H9 (cell line): ENCODE results near the gene PDCD11. TPM values are rescaled to one million over a fixed set of nuclear protein-coding genes. Genes with fewer than 3 reads are reported as not detected.

Experiments
- DNase-seq: peaks from one replicate; pipeline ENCODE4 v3.0.0-alpha.2; 2017
- H2AFZ ChIP-seq: one replicate; pipeline ENCODE4 v1.6.1; 2013; ENCODE audit warnings: mild to moderate bottlenecking, low read length, control low read depth, moderate library complexity
- H2AK5ac ChIP-seq: 2 replicates; pipeline ENCODE4 v1.6.1; 2013; ENCODE audit warnings: low read length, control low read depth, mixed read lengths; ENCODE audit not compliant: insufficient read length
- H2BK120ac ChIP-seq: one replicate; pipeline ENCODE4 v1.6.1; 2013; ENCODE audit warnings: low read depth, mild to moderate bottlenecking, low read length, control low read depth, inconsistent platforms; ENCODE audit not compliant: poor library complexity, severe bottlenecking
- H2BK12ac ChIP-seq: 2 replicates; pipeline ENCODE4 v1.6.1; 2013; ENCODE audit warnings: low read length, control low read depth, mixed read lengths, low read depth; ENCODE audit not compliant: insufficient read length
- H2BK15ac ChIP-seq: 2 replicates; pipeline ENCODE4 v1.6.1; 2013; ENCODE audit warnings: low read depth, low read length, control low read depth
- H2BK20ac ChIP-seq: one replicate; pipeline ENCODE4 v1.6.1; 2013; ENCODE audit warnings: low read depth, mild to moderate bottlenecking, low read length, control low read depth, inconsistent platforms; ENCODE audit not compliant: poor library complexity, severe bottlenecking
- H2BK5ac ChIP-seq: 2 replicates; pipeline ENCODE4 v1.6.1; 2013; ENCODE audit warnings: low read length, control low read depth, mixed read lengths; ENCODE audit not compliant: insufficient read length
- H3K14ac ChIP-seq: 2 replicates; pipeline ENCODE4 v1.6.1; 2013; ENCODE audit warnings: low read length, control low read depth; ENCODE audit not compliant: insufficient read depth
- H3K18ac ChIP-seq: 2 replicates; pipeline ENCODE4 v1.6.1; 2013; ENCODE audit warnings: low read depth, mild to moderate bottlenecking, mixed read lengths, low read length, control low read depth; ENCODE audit not compliant: insufficient read length
- H3K23ac ChIP-seq: 2 replicates; pipeline ENCODE4 v1.6.1; 2013; ENCODE audit warnings: low read length, control low read depth, mixed read lengths, low read depth; ENCODE audit not compliant: insufficient read length
- H3K23me2 ChIP-seq: 2 replicates; pipeline ENCODE4 v1.6.1; 2013; ENCODE audit warnings: low read depth, mild to moderate bottlenecking, mixed read lengths, low read length, control low read depth; ENCODE audit not compliant: insufficient read length, poor library complexity, severe bottlenecking
- H3K27ac ChIP-seq: 2 replicates; pipeline ENCODE4 v1.5.1; 2013; ENCODE audit warnings: low read length, control low read depth, mixed read lengths, low read depth; ENCODE audit not compliant: insufficient read length
- H3K27me3 ChIP-seq: 2 replicates; pipeline ENCODE4 v1.6.1; 2013; ENCODE audit warnings: low read length, control low read depth, inconsistent platforms; ENCODE audit not compliant: insufficient read depth
- H3K4ac ChIP-seq: 2 replicates; pipeline ENCODE4 v1.6.1; 2013; ENCODE audit warnings: low read depth, mild to moderate bottlenecking, control low read depth, inconsistent platforms, low read length, moderate library complexity
- H3K4me1 ChIP-seq: 2 replicates; pipeline ENCODE4 v1.6.1; 2013; ENCODE audit warnings: low read length, control low read depth, inconsistent platforms; ENCODE audit not compliant: insufficient read depth
- H3K4me2 ChIP-seq: 2 replicates; pipeline ENCODE4 v1.6.1; 2013; ENCODE audit warnings: low read length, control low read depth, mixed read lengths; ENCODE audit not compliant: insufficient read length, insufficient read depth
- H3K56ac ChIP-seq: 2 replicates; pipeline ENCODE4 v1.6.1; 2013; ENCODE audit warnings: low read depth, mild to moderate bottlenecking, mixed read lengths, low read length, control low read depth; ENCODE audit not compliant: insufficient read length
- H3K79me1 ChIP-seq: 2 replicates; pipeline ENCODE4 v1.6.1; 2013; ENCODE audit warnings: low read depth, mild to moderate bottlenecking, moderate library complexity, low read length, control low read depth, inconsistent platforms; ENCODE audit not compliant: insufficient read depth, poor library complexity, severe bottlenecking
- H3K79me2 ChIP-seq: 2 replicates; pipeline ENCODE4 v1.6.1; 2013; ENCODE audit warnings: low read length, control low read depth, inconsistent platforms; ENCODE audit not compliant: insufficient read depth
- H3K9ac ChIP-seq: 2 replicates; pipeline ENCODE4 v1.6.1; 2013; ENCODE audit warnings: low read length, control low read depth, mixed read lengths; ENCODE audit not compliant: insufficient read length; ENCODE audit errors: extremely low read depth
- H3K9me3 ChIP-seq: one replicate; pipeline ENCODE4 v1.6.1; 2013; ENCODE audit warnings: low read depth, low read length, inconsistent platforms; ENCODE audit not compliant: control insufficient read depth
- H3T11ph ChIP-seq: one replicate; pipeline ENCODE4 v1.6.1; 2013; ENCODE audit warnings: mild to moderate bottlenecking, low read length, control low read depth, inconsistent platforms
- H4K20me1 ChIP-seq: one replicate; pipeline ENCODE4 v1.6.1; 2013; ENCODE audit not compliant: control insufficient read depth, insufficient read length, insufficient read depth
- H4K5ac ChIP-seq: 2 replicates; pipeline ENCODE4 v1.6.1; 2013; ENCODE audit warnings: low read depth, mild to moderate bottlenecking, mixed read lengths, low read length, control low read depth; ENCODE audit not compliant: insufficient read length
- H4K8ac ChIP-seq: replicated peaks from 2 replicates; pipeline ENCODE4 v1.6.1; 2013; ENCODE audit warnings: low read length, control low read depth, mixed read lengths, low read depth; ENCODE audit not compliant: insufficient read length
- H4K91ac ChIP-seq: 2 replicates; pipeline ENCODE4 v1.6.1; 2013; ENCODE audit warnings: low read depth, mild to moderate bottlenecking, moderate library complexity, mixed read lengths, low read length, control low read depth; ENCODE audit not compliant: insufficient read length
- H3K27ac Mint-ChIP-seq, 3 experiments: 2 replicates in 2 of 3; 3 replicates in 1 of 3; pipeline ENCODE4 v1.8.0; 2020 to 2021; ENCODE audit warnings: mixed read lengths in 3 of 3, mild to moderate bottlenecking in 1 of 3, moderate library complexity in 1 of 3
- H3K27me3 Mint-ChIP-seq: 2 replicates; pipeline ENCODE4 v1.8.0; 2021; ENCODE audit warnings: low read depth, mild to moderate bottlenecking, moderate library complexity, mixed read lengths
- H3K36me3 Mint-ChIP-seq, 3 experiments: 2 replicates in 2 of 3; 3 replicates in 1 of 3; pipeline ENCODE4 v1.8.0; 2020 to 2021; ENCODE audit warnings: low read depth in 3 of 3, mixed read lengths in 3 of 3; ENCODE audit not compliant: insufficient read depth in 1 of 3
- H3K4me1 Mint-ChIP-seq, 2 experiments: 2 replicates each; pipeline ENCODE4 v1.8.0; 2020; ENCODE audit warnings: mixed read lengths in 2 of 2
- H3K4me3 Mint-ChIP-seq, 2 experiments: 2 replicates in 1 of 2; 3 replicates in 1 of 2; pipeline ENCODE4 v1.8.0; 2020 to 2021; ENCODE audit warnings: mild to moderate bottlenecking in 2 of 2, mixed read lengths in 2 of 2, moderate library complexity in 1 of 2
- H3K9me3 Mint-ChIP-seq, 2 experiments: 2 replicates in 1 of 2; 3 replicates in 1 of 2; pipeline ENCODE4 v1.8.0; 2020; ENCODE audit warnings: mild to moderate bottlenecking in 2 of 2, mixed read lengths in 2 of 2, moderate library complexity in 1 of 2
- WGBS: extraction: QIAGEN DNeasy Blood & Tissue Kit; methylation state at CpG from one replicate; pipeline ENCODE4 v1.1.7; 2013; ENCODE audit warnings: missing lambda C conversion rate, low lambda C conversion rate, mixed read lengths; ENCODE audit not compliant: insufficient read length; ENCODE audit errors: extremely low coverage; 5-methylcytosine and 5-hydroxymethylcytosine counted together
- total RNA-seq: library from RNA; stranded (reverse); gene quantifications from 2 replicates; pipeline ENCODE4 v1.2.1, GENCODE V29; 2021
- TF ChIP-seq, protein P1 (sequence below): fragments of 200-600 bp; sonication (generic); conservative IDR thresholded peaks from 3 replicates; pipeline ENCODE4 v1.8.0; 2021; ENCODE audit warnings: antibody characterized with exemption, mild to moderate bottlenecking

The PDCD11 gene
- total RNA-seq, 1 experiment from 2014 or later = 99.5 TPM

DNA sequence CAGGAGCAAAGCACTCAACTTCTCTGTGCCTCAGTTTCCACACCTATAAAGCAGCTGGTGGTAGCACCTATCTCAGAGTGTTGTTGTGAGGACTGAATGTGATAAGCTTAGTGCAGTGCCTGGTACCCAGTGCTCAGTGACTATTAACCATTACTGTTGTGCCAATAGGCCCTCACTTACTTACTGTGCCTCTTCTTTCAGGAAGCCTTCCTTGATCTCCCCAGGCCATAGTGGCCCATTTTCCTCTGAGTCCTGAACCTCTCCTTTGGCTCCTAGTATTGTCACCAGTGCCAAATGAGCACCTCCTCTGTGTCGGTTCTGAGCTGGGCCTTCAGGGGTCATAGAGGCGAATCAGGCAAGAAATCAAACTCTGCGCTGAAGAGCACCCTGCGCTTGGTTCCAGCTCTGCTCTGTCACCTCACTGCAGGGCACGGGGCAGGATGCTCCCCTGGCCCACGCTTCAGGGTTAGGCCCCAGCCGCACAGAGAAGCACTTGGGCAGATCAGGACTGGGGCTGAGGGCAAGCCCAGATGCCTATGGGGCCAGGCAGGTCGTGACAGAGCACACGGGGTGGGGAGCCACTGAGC lies 59.7 kb downstream of the PDCD11 start:
- Histone ChIP-seq H2AK5ac (no peak overlapping the region), H3K18ac (no peak overlapping the region), H2BK120ac (no peak overlapping the region), H4K8ac (no peak overlapping the region), H2AFZ (no peak overlapping the region), H3K14ac (no peak overlapping the region), H2BK12ac (no peak overlapping the region), H3K4me1 (no peaks in the 10 kb centered on the region; the same call in 1 of the 2 replicates), H3K27me3 (no peaks in the 10 kb centered on the region), H3K9me3 (no peaks in the 10 kb centered on the region), H3K56ac (no peak overlapping the region), H2BK15ac (no peak overlapping the region), H3K23ac (no peak overlapping the region), H3K27ac (no peak overlapping the region), H3K9ac (no peak overlapping the region), H3T11ph (no peak overlapping the region), H2BK5ac (no peak overlapping the region), H3K23me2 (no peaks in the 10 kb centered on the region), H3K4me2 (no peak overlapping the region), H4K20me1 (no peaks in the 10 kb centered on the region), H3K79me2 (no peaks in the 10 kb centered on the region), H3K4ac (no peak overlapping the region), H2BK20ac (no peak overlapping the region), H4K5ac (no peak overlapping the region), H3K79me1 (no peaks in the 10 kb centered on the region), H4K91ac (no peak overlapping the region)
- Mint-ChIP-seq H3K4me1 (peaks cover 4 to 16% of the 10 kb centered on the region in 2 experiments), H3K27ac (peak overlapping the region in 1 of 3 experiments; percentile 73; a peak in 1 of 7 replicates), H3K4me3 (no peak overlapping the region), H3K36me3 (no peaks in the 10 kb centered on the region), H3K27me3 (no peaks in the 10 kb centered on the region; the same call in 1 of the 2 replicates), H3K9me3 (no peaks in the 10 kb centered on the region)
- TF ChIP-seq, protein P1, sequence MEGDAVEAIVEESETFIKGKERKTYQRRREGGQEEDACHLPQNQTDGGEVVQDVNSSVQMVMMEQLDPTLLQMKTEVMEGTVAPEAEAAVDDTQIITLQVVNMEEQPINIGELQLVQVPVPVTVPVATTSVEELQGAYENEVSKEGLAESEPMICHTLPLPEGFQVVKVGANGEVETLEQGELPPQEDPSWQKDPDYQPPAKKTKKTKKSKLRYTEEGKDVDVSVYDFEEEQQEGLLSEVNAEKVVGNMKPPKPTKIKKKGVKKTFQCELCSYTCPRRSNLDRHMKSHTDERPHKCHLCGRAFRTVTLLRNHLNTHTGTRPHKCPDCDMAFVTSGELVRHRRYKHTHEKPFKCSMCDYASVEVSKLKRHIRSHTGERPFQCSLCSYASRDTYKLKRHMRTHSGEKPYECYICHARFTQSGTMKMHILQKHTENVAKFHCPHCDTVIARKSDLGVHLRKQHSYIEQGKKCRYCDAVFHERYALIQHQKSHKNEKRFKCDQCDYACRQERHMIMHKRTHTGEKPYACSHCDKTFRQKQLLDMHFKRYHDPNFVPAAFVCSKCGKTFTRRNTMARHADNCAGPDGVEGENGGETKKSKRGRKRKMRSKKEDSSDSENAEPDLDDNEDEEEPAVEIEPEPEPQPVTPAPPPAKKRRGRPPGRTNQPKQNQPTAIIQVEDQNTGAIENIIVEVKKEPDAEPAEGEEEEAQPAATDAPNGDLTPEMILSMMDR = no peak
- WGBS = no CpG with 5 or more reads among the region's 9 CpGs
- no peak for DNase-seq
